AG08395 (cell line): Measurements from ENCODE around the gene SCT.

Experiments
- DNase-seq: peaks from one replicate; pipeline ENCODE4 v3.0.0; 2012; ENCODE audit warnings: mixed read lengths, low spot score

SCT gene

GRCh38 chr11:586376-587316 lies 40.3 kb downstream of the SCT start:
- DNase-seq: no peak

- DNase-seq: no peak
Measured at GRCh38 chr11:584287-584686, 42.7 kb downstream of the SCT start.

- no peak for DNase-seq
Measured at GRCh38 chr11:581752-582151, 45.2 kb downstream of the SCT start.

- DNase-seq: no peak
Measured at GRCh38 chr11:581342-581741, 45.6 kb downstream of the SCT start.

- no peak for DNase-seq
Measured at GRCh38 chr11:579830-580601, 47.0 kb downstream of the SCT start.

GRCh38 chr11:578276-579035 lies 48.5 kb downstream of the SCT start:
- DNase-seq: no peak

- no peak for DNase-seq
Measured at GRCh38 chr11:577611-577894, 49.4 kb downstream of the SCT start.

- DNase-seq: no peak
Measured at GRCh38 chr11:576811-577610, 50.0 kb downstream of the SCT start.
